Nephron progenitor cell (in vitro differentiated cells): ENCODE measurements around the gene ANTXR1.
A peak's percentile ranks its signal among the peaks of the same experiment; 100 is the strongest.

ENCODE experiments used
- DNase-seq: peaks from one replicate; pipeline ENCODE4 v3.0.0; 2021
- H3K27ac Mint-ChIP-seq: 2 replicates; pipeline ENCODE4 v1.8.0; 2021; ENCODE audit warnings: mild to moderate bottlenecking, moderate library complexity, mixed read lengths
- H3K27me3 Mint-ChIP-seq: 2 replicates; pipeline ENCODE4 v1.8.0; 2021; ENCODE audit warnings: mild to moderate bottlenecking, low read depth, mixed read lengths; ENCODE audit not compliant: poor library complexity
- H3K36me3 Mint-ChIP-seq: 2 replicates; pipeline ENCODE4 v1.8.0; 2021; ENCODE audit warnings: low read depth, mixed read lengths
- H3K4me1 Mint-ChIP-seq: 2 replicates; pipeline ENCODE4 v1.8.0; 2021; ENCODE audit warnings: mixed read lengths
- H3K4me3 Mint-ChIP-seq: 2 replicates; pipeline ENCODE4 v1.8.0; 2021; ENCODE audit warnings: mild to moderate bottlenecking, moderate library complexity, mixed read lengths
- H3K9me3 Mint-ChIP-seq: 2 replicates; pipeline ENCODE4 v1.8.0; 2021; ENCODE audit warnings: mild to moderate bottlenecking, moderate library complexity, mixed read lengths
- CTCF ChIP-seq: fragments of 200-600 bp; sonication (generic); IDR thresholded peaks from 2 replicates; pipeline ENCODE4 v1.5.0; 2021; ENCODE audit warnings: antibody characterized with exemption

The ANTXR1 gene

GRCh38 chr2:69196327-69197117 lies 183.5 kb downstream of the ANTXR1 start:
- DNase-seq, result no peak
- no peaks in the 10 kb centered on the region for H3K27me3 Mint-ChIP-seq
- no peak for TF ChIP-seq CTCF
- H3K36me3 Mint-ChIP-seq, result peaks cover 70% of the 10 kb centered on the region
- no peaks in the 10 kb centered on the region for H3K9me3 Mint-ChIP-seq
- H3K27ac Mint-ChIP-seq, result no peak overlapping the region
- H3K4me1 Mint-ChIP-seq, result peaks cover 4% of the 10 kb centered on the region
- H3K4me3 Mint-ChIP-seq, result no peak overlapping the region

- H3K27me3 Mint-ChIP-seq, result no peaks in the 10 kb centered on the region
- no peak overlapping the region for H3K27ac Mint-ChIP-seq
- DNase-seq, result no peak
- H3K4me1 Mint-ChIP-seq, result peaks cover 5% of the 10 kb centered on the region
- H3K9me3 Mint-ChIP-seq, result no peaks in the 10 kb centered on the region
- TF ChIP-seq CTCF, result no peak
- peaks cover 46% of the 10 kb centered on the region for H3K36me3 Mint-ChIP-seq
- no peak overlapping the region for H3K4me3 Mint-ChIP-seq
Observed at GRCh38 chr2:69200107-69200520, 187.1 kb downstream of the ANTXR1 start.

- Mint-ChIP-seq H3K4me1 (peaks cover 5% of the 10 kb centered on the region), H3K36me3 (peaks cover 44% of the 10 kb centered on the region), H3K27ac (no peak overlapping the region), H3K27me3 (no peaks in the 10 kb centered on the region), H3K9me3 (no peaks in the 10 kb centered on the region), H3K4me3 (no peak overlapping the region)
- DNase-seq, result no peak
- no peak for TF ChIP-seq CTCF
Observed at GRCh38 chr2:69201259-69201658, 188.3 kb downstream of the ANTXR1 start.

GRCh38 chr2:69202327-69202726 lies 189.3 kb downstream of the ANTXR1 start:
- Mint-ChIP-seq H3K36me3 (peaks cover 43% of the 10 kb centered on the region), H3K4me3 (no peak overlapping the region), H3K4me1 (peaks cover 5% of the 10 kb centered on the region), H3K27me3 (no peaks in the 10 kb centered on the region), H3K9me3 (no peaks in the 10 kb centered on the region), H3K27ac (no peak overlapping the region)
- no peak for TF ChIP-seq CTCF
- no peak for DNase-seq

- no peak overlapping the region for H3K4me3 Mint-ChIP-seq
- no peaks in the 10 kb centered on the region for H3K9me3 Mint-ChIP-seq
- DNase-seq, result no peak
- H3K36me3 Mint-ChIP-seq, result peaks cover 42% of the 10 kb centered on the region
- peak overlapping the region; percentile 0 for H3K27ac Mint-ChIP-seq
- H3K4me1 Mint-ChIP-seq, result peaks cover 5% of the 10 kb centered on the region
- H3K27me3 Mint-ChIP-seq, result no peaks in the 10 kb centered on the region
- no peak for TF ChIP-seq CTCF
Observed at GRCh38 chr2:69203166-69203985, 190.4 kb downstream of the ANTXR1 start.
